DMS79 treated with DMSO at 0.1 percent for 48 hours (cell line): ENCODE measurements around the gene VPS13C.
"Not testable (repeated sequence)": the region's sequence is repeated elsewhere in the genome, so short reads cannot be mapped to it uniquely, and the experiment has no call there.

Experiments used
- DNase-seq: peaks from one replicate; lab custom pipeline; 2025; lab: John Stamatoyannopoulos, UW

VPS13C gene

DNA sequence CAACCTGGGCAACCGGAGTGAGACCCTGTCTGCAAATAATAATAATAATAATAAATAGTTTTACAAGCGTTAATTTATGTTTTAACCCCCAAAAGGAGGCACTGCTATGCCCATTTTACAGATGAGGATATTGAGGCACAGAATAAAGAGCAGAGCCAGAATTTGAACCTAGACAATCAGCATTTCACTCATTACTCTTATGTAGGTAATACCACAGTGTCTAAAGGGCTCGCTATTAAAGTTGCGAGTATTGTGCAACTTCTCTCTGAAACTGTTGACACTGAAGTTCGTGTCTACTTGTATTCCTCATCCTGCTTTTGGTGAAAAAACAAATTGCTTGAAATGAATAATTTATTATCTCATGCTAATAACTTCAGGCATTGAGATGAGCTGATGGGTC, 9.3 kb upstream of the VPS13C start:
- DNase-seq: no peak

DNA sequence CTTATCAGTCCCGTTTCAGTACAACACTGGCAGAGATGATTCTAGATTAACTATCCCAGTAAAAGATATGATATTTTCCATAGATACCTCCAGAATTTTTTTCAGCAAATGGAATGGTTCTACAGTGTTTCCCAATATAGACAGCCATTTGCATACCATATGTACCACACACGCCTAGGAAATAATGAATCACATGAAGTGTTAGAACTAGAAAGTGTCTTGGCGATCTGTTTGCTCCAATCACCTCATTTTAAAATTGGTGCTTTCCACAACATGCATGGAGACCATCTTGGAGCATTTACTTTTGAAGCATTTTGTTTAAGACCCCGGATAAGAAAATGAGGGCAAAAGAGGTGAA, 8.5 kb upstream of the VPS13C start:
- DNase-seq: no peak

DNA sequence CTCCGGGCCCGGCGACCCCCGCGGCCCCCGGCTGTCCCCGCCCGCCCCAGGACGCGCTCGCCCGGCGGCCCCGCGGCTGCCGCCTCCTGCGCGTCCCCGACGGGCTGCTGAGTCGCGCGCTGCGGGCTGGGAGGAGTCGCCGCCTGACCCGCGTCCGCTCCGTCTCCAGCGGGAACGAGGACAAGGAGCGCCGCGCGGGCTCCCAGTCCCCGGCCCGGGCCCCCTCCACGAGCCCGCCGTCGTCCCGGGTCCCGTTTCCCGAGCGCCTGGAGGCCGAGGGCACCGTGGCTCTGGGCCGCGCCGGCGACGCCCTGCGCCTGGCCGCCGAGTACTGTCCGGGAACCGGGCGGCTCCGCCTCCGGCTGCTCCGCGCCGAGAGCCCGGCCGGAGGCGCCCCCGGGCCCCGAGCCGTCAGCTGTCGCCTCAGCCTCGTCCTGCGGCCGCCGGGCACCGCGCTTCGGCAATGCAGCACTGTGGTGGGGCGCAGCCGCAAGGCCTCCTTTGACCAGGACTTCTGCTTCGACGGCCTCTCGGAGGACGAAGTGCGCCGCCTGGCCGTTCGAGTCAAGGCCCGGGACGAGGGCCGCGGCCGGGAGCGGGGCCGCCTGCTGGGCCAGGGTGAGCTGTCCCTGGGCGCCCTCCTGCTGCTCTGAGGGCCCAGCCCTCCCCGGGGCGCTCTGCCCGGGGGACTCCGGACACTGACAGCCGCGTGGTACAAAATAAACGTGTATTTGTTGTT, 8.0 kb upstream of the VPS13C start:
- no peak for DNase-seq

DNA sequence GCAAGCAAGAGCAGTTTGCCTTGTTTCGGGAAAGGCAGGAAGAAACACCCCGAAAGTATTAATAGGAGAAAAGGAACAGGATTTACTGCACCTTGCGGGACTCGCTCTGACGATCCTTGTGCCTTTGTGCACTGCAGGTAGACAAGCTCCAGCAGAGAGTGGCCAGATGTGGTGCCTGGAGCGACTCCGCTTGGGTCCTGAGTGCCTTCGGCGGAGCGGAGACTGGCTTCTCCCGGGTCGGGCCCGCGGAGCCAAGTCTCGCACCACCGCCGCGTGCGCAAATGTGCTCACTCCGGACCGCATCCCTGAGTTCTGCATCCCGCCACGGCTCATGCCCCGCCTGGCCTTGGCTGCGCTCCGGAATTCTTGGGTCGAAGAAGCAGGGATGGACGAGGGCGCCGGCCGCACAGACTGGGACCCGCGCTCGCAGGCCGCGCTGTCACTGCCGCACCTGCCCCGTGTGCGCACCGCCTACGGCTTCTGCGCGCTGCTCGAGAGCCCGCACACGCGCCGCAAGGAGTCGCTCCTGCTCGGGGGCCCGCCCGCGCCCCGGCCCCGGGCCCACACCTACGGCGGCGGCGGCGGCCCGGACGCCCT, 7.3 kb upstream of the VPS13C start:
- DNase-seq: peak; percentile 17

DNA sequence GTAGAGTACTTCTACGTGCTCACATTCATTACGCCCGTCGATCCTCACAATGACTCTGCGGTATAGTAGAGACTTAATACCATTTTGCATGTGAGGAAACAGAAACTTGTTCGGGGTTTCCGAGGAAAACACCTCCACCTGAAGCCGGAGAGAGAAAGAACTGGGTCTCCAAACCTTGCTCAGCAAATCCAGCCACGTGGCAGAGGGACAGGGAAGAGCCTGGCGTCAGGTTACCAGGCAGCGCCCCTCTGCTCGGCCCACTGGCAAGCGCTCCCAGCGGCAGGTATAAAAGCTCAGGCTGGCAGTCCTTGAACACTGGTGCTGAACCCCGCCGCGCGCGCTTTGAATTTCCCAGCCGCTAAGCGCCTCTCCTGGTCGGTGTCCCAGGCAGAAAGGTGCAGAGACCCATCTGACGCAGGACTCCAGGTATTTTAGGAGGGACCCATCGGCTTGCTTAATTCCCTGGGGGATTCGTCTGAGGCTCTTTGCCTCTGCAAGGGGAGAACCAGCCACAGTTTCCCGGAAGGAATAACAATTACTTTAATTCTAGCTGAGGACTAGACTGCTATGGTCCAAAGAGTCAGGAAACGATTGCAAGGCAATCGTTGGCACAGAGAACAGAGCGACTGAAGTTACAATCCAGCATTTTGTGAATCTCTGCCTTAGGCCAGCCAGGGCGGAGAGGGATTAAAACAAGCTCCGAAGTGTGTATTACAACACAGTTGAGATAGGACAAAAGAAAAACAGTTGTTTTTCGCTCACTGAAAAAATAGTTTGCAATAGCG, 6.6 kb upstream of the VPS13C start, which contains the start of gene C2CD4A:
Gene C2CD4A, plus strand, starts transcription at position 315 of the 785 bp plus-strand sequence. CDS start 637 bp downstream, outside the sequence.
- peak; percentile 52 for DNase-seq

DNA sequence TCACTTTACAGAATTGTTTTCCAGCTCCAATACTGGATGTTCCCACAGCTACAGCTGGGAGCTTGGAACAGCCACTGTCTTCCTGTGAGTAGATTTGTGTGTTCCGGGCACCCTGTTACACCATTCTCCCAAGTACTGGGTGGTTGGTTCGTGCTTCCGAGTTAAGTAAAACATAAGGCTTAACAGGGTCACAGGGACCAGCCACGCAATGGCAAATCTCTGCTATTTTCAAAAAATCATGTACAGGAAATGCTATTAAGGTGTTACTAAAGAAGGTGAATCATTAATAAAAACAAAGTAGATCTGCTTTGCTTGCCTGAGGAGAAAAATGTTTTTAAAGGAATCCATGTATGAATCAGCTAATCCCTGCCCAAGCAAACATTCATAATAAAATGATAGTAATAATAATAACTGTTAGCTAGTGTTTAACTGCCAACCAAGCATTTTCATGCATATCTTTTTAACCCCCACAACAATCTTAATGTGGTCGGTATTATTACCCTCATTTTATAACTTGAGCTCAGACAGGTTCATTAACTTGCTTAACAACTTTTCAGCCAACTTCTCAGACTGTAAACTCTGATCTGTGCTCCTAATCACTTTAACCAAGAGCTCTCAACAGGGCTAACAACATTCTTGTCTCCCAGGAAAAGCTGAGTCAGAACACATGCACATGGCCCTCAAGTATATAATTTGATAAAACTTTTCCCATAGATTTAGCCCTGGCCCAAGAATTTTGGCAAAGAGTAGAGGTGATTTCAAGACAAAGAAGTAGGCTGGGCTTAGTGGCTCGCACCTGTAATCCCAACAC, 3.8 kb upstream of the VPS13C start:
- DNase-seq: no peak

DNA sequence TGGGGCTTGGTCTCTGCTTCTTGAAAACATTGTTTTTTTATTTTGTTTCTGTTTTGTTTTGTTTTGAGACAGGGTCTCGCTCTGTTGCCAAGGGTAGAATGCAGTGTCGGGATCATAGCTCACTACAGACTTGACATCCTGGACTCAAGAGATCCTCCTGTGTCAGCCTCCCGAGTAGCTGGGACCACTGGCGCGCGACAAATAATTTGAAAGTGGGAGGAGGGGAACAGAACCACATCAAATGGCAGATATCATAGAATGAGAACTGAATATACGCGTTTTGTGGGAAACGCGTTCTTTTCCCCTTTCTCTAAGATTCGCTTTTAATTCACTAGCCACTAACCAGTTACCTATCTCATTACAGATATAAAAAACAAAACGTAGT, 641 bp upstream of the VPS13C start:
- no peak for DNase-seq

DNA sequence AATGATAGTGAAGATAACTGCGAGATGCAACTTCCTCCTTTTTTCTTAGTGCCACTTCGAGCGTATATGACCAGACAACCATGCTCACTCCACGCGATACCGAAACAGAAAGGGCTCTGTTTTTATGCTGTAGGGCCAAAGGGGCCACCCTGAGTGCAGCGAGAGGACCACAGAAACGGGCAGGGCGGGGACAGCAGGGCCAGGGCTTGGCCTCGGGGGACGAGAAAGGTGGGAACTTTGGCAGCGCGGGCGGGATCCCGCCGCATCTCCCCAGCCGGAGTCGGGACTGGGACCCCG, 483 bp downstream of the VPS13C start:
- DNase-seq: no peak

DNA sequence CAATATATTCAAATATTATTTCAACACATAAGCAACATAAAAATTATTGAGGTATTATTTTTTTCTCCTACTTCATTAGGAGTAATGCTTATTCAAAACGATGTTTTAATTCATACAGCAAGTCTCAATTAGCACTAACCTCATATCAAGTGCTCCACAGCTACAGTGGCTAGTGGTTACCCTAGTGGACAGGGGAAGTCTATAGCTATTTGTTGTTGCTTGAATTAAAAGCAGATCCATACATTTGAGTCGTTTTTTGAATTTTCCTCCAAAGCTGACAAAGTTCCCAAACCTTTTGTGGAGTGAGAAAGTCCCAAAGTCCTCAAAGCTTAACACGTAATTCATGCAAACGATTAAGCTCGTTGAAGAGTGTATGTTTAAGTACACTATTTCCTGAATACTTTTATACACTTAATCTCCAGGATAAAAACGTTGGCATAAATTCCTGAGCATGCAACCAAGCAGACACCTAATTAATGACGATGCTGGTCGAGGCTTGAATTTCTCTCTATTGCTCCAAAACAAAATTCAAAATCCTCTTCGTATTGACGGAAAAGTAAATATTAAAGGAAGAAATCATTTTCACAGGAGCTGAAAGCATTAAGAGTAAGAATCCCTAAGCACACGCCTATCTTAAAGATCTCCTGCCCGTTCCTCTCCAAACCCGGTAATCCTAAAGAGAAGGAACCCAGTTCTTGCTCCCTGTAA, 985 bp downstream of the VPS13C start:
- DNase-seq: peak; percentile 7

DNA sequence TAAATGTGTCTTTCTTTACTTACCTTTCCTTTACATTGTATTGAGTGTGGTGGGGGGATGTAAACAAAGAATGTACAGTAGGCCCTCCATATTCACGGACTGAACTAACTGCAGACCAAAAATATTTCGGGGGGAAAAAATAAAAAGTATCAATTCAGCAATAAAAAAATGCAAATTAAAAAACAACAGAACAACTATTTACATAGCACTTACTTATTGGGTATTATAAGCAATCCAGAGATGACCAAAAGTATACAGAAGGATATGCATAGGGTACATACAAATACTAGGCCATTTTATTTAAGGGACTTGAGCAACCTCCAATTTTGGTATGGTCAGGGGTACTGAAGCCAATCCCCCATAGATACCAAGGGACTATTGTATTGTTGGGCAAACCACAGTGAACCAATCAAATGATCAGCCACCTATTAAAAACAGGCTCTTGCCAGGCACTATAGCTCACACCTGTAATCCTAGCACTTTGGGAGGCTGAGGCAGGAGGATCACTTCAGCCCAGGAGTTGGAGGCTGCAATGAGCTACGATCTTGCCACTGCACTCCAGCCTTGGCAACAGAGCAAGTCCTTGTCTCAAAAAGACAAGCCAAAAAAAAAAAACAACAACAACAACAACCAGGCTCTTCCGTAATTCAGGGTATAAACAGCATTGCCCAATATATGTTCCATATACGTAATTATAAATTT, 1.8 kb downstream of the VPS13C start:
- DNase-seq: no peak

DNA sequence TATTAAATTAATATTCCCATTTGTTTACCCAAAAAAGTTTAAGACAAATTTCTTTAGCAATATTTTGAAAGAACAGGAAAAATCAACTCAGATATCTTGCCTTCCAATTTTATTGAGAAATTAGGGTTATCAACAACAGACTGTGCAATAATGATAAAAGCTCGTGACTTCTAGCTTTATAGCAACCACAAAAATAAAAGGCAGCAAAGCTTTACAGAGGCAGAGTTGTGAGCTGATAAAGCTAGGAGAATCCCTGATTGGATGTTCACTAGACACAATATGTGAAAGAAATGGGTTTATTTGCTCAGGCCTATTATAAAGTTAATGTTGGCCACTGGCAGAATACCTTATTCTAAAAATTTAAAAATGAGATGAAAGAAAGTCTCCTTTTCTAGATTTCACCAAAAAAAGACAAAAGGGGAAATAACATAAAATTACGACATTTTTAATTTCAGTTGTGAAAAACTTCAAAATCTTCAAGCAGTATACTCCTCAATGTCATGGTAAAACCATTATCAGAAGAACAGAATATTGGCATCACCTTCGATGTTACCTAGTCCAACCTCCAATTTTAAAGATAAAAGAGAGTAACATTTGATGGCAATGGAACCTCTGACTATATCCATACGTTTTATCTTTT, 2.8 kb downstream of the VPS13C start:
- DNase-seq: no peak

DNA sequence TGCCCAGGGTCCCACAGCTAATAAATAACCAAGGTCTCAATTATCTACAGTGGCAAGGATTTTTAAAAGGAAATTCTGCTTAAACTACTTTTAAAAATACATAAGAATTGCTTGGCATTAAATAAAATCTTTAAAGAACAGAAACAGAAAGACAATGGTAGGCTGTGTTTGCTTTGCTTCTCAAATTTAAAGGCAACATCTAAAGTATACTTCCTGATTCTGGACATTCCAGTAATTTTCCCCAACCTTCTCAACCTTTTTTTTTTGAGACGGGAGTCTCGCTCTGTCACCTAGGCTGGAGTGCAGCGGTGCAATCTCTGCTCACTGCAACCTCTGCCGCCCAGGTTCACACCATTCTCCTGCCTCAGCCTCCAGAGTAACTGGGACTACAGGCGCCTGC, 5.3 kb downstream of the VPS13C start:
- no peak for DNase-seq

DNA sequence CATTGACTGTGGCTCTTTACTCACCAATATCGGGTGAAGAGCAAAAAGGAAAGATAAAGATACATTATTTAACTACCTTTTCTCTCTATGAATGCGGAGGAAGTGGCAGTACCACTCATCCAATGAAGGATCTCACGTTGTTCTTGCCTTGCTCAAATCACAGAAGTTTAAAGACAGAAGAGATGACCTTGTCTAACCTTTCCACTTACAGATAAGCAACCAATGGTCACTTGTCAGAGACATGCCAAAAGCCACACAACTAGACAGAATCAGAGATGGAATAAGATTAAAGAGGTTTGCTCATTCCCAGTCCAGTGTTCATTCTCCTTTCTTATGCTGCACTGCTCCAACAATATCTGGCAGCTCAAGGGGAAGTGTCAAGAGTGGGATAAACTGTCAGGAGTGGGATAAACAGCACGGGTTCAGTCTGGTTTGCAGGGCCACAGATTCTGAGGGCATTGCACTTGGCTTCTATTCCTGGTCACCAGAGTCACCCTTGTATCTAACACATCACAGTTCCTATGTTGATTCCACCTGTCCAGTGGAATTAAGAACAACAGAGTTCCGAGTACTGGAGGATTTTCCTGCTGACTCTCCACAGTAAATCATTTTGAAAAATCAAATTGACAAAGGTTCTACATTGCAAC, 6.7 kb downstream of the VPS13C start:
- DNase-seq: no peak

DNA sequence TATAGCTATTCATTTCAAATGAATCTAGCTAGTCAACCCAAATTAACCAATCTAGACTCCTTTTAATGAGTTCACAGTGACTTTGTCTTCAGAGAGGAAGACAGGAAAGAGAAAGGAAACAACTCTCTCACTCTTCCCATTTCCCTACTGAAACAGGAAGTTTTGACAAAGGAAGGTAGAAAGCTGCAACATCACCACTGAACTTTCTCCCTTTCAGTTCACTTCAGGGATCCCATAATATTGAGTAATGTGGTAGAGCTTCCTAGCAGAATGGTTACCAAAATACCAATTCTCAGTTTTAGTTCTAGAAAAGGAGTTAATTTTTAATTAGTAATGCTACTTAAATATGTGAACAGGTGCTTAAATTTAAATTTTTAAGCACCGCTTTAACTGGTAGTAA, 7.5 kb downstream of the VPS13C start:
- no peak for DNase-seq

DNA sequence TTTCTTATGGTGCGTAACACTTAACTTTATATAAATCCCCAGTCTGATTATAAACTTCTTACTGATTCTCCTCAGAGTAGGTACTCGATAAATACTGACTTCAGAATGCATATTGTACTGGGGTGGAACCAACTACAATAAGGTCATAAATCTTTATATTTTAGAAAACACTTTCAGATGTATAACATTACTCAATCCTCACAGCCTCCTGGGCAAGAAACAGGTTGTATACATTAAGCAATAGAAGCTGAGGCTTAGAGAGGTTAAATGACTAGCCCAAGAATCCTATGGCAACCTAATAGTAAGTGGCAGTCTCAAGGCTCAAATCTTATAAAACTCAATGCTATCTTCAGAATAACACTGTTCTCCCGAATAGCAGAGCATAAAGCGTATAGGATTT, 9.1 kb downstream of the VPS13C start:
- no peak for DNase-seq

DNA sequence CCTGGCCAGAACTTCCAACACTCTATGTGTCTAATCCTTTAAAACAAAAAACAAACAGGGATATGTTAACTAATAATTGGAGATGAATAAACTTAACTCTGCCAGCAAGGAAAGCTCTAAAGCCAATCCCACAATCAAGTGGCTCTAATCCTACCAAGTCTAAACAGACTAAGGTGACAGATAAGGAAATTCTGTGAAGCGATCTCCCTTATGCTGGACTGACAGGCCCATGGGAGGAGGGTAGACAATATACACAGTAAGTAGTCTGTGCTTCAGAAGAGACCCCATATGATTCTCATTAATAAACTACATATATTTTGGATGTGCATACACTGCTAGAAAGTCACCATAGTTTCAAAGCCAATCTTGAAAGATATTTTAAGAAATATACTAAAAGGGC, 10.1 kb downstream of the VPS13C start:
- DNase-seq: no peak

DNA sequence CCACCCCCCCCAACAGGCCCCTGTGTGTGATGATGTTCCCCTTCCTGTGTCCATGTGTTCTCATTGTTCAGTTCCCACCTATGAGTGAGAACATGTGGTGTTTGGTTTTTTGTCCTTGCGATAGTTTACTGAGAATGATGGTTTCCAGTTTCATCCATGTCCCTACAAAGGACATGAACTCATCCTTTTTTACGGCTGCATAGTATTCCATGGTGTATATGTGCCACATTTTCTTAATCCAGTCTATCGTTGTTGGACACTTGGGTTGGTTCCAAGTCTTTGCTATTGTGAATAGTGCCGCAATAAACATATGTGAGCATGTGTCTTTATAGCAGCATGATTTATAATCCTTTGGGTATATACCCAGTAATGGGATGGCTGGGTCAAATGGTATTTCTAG, 12.0 kb downstream of the VPS13C start:
- DNase-seq: not testable (repeated sequence)

DNA sequence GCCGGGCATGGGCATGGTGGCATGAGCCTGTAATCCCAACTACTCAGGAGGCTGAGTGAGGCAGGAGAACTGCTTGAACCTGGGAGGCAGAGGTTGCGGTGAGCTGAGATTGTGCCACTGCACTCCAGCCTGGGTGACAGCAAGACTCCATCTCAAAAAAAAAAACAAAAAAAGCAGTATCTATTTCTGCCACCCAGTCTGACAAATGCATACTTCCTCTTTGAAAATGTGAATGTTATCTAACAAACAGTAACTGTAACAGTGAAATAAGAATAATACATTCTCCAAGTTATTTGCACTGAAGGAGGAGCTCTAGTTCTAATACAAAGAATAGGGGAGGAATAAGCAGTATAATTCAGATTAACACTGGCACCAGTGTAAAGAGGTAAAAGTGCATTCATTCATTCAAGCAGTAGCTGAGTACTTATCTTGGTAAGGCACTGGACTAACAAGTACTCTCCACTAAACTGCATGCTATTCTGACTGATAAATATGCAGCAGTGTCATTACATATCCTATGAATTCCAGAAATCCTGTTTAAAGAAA, 12.9 kb downstream of the VPS13C start:
- no peak for DNase-seq

DNA sequence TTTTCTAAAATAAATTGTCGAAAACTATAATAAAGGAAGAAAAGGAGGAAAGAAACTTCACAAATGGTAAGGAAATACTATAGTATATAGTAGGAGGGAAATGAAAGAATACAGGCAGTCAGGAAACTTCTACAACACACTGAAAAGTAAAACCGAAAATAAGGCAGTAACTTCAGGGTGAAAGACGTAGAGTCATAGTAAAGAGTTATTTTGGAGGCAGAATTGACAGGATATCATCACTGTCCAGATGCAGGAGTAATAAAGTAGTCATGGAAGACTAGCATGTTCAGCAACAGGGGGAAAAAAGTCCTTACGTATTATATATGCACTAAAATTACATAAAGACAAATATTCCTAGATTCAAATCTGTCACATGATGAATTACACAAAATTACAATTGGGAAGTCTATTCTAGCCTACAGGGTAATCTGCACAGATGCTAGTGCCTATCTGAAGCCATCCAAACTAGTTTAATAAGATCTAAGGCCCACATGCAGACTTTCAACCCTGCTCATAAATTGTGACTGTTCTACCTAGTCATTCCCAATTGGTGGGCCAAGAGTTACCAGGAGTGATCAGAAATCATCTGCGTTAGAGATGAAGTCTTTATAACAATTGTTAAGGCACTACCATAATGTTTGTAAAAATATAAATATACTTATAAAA, 14.0 kb downstream of the VPS13C start:
- no peak for DNase-seq
